Measurements from ENCODE around the gene PIP5K1C. TPM values are rescaled to one million over a fixed set of nuclear protein-coding genes. Genes with fewer than 3 reads are reported as not detected.

The PIP5K1C gene
- total and polyA plus RNA-seq, 9 of the 15 experiments (the other 6 are each of a cell fraction or from before 2014, with no cell fraction given): 0.38 to 22.1 (median 4.1) TPM

DNA sequence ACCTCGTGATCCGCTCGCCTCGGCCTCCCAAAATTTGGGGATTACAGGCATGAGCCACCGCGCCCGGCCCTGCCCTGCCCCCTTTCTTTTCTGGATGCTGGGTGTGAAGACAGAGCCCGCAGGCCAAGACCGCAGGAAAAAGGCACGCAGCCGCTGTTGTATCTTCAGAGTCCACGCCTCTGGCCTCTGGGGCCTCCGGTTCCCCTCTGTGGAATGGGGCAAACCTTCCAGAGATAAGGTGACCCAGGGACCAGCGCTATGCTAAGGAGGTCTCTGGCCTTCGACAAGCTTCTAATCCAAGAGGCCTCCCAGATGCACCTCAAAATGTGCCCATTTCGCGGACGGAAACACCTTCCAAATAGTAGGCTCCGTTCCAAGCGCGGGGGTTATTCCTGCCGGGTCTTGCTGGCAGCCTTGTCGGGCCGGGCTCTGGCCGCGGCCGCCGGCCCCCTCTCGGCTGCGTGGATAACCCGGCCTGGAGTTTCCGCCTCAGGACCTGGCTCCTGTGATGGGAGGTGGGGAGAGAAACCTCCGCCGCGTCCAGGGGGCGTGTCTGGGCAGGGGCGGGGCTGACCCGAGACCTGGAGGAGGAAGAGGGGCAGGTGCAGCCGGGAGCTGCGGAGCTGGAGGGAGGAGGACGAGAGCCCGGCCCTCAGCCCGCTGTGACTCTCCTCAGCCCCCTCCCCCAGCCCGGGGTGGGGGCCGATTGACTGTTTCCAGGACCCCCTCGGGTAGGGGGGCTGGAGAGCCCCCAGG is 21.0 kb upstream of the PIP5K1C start (continued):
- TF ChIP-seq, protein P1, sequence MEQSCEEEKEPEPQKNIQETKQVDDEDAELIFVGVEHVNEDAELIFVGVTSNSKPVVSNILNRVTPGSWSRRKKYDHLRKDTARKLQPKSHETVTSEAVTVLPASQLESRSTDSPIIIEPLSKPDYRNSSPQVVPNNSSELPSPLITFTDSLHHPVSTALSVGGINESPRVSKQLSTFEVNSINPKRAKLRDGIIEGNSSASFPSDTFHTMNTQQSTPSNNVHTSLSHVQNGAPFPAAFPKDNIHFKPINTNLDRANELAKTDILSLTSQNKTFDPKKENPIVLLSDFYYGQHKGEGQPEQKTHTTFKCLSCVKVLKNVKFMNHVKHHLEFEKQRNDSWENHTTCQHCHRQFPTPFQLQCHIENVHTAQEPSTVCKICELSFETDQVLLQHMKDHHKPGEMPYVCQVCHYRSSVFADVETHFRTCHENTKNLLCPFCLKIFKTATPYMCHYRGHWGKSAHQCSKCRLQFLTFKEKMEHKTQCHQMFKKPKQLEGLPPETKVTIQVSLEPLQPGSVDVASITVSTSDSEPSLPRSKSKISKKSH (CRISPR knock-in tag; IDR thresholded peaks at IDR 0.05): no peak
- TF ChIP-seq, protein P2, sequence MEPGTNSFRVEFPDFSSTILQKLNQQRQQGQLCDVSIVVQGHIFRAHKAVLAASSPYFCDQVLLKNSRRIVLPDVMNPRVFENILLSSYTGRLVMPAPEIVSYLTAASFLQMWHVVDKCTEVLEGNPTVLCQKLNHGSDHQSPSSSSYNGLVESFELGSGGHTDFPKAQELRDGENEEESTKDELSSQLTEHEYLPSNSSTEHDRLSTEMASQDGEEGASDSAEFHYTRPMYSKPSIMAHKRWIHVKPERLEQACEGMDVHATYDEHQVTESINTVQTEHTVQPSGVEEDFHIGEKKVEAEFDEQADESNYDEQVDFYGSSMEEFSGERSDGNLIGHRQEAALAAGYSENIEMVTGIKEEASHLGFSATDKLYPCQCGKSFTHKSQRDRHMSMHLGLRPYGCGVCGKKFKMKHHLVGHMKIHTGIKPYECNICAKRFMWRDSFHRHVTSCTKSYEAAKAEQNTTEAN (CRISPR knock-in tag; IDR thresholded peaks at IDR 0.05): no peak
- TF ChIP-seq HIVEP1 (CRISPR knock-in tag; IDR thresholded peaks at IDR 0.05) (no peak), DMBX1 (CRISPR knock-in tag; IDR thresholded peaks at IDR 0.05; ENCODE audit: borderline replicate concordance) (no peak), HSF4 (CRISPR knock-in tag; IDR thresholded peaks at IDR 0.05; ENCODE audit: borderline replicate concordance) (no peak), NR4A1 (CRISPR knock-in tag; IDR thresholded peaks at IDR 0.05) (no peak), NR4A1 (tag; IDR thresholded peaks at IDR 0.05) (peak; percentile 72; the same call in 1 of the 2 replicates), SLC30A9 (CRISPR knock-in tag; IDR thresholded peaks at IDR 0.05) (no peak), RBM17 (IDR thresholded peaks at IDR 0.05; ENCODE audit: borderline replicate concordance, low read depth, low read length) (no peak), NFATC3 (IDR thresholded peaks at IDR 0.05) (no peak), PYGO2 (tag; IDR thresholded peaks at IDR 0.05) (no peak), TGIF2 (CRISPR knock-in tag; IDR thresholded peaks at IDR 0.05) (0 out of 2 replicates have a peak, but pooled peaks have one; percentile 47), CCNT2 (IDR thresholded peaks at IDR 0.05; ENCODE audit: borderline replicate concordance, extremely low read depth, insufficient read length, low read depth, low read length) (peak; percentile 91), WHSC1 (IDR thresholded peaks at IDR 0.05; ENCODE audit: low read length) (no peak), ZNF324 (CRISPR knock-in tag; IDR thresholded peaks at IDR 0.05) (no peak)
- TF ChIP-seq, protein P3, sequence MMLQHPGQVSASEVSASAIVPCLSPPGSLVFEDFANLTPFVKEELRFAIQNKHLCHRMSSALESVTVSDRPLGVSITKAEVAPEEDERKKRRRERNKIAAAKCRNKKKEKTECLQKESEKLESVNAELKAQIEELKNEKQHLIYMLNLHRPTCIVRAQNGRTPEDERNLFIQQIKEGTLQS (IDR thresholded peaks at IDR 0.05): no peak
- TF ChIP-seq, protein P3 (CRISPR knock-in tag; conservative IDR thresholded peaks at IDR 0.05): no peak
- TF ChIP-seq, protein P4, sequence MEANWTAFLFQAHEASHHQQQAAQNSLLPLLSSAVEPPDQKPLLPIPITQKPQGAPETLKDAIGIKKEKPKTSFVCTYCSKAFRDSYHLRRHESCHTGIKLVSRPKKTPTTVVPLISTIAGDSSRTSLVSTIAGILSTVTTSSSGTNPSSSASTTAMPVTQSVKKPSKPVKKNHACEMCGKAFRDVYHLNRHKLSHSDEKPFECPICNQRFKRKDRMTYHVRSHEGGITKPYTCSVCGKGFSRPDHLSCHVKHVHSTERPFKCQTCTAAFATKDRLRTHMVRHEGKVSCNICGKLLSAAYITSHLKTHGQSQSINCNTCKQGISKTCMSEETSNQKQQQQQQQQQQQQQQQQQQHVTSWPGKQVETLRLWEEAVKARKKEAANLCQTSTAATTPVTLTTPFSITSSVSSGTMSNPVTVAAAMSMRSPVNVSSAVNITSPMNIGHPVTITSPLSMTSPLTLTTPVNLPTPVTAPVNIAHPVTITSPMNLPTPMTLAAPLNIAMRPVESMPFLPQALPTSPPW (CRISPR knock-in tag; IDR thresholded peaks at IDR 0.05): peak; percentile 91
- TF ChIP-seq, protein P5, sequence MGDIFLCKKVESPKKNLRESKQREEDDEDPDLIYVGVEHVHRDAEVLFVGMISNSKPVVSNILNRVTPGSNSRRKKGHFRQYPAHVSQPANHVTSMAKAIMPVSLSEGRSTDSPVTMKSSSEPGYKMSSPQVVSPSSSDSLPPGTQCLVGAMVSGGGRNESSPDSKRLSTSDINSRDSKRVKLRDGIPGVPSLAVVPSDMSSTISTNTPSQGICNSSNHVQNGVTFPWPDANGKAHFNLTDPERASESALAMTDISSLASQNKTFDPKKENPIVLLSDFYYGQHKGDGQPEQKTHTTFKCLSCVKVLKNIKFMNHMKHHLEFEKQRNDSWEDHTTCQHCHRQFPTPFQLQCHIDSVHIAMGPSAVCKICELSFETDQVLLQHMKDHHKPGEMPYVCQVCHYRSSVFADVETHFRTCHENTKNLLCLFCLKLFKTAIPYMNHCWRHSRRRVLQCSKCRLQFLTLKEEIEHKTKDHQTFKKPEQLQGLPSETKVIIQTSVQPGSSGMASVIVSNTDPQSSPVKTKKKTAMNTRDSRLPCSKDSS (IDR thresholded peaks at IDR 0.05; ENCODE audit: low read depth, partially characterized antibody): no peak
- TF ChIP-seq, protein P6, sequence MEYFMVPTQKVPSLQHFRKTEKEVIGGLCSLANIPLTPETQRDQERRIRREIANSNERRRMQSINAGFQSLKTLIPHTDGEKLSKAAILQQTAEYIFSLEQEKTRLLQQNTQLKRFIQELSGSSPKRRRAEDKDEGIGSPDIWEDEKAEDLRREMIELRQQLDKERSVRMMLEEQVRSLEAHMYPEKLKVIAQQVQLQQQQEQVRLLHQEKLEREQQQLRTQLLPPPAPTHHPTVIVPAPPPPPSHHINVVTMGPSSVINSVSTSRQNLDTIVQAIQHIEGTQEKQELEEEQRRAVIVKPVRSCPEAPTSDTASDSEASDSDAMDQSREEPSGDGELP (CRISPR knock-in tag; IDR thresholded peaks at IDR 0.05; ENCODE audit: borderline replicate concordance): peak; percentile 92; the same call in 1 of the 2 replicates
